Mucosa of stomach (tissue), 1 donor: ENCODE data around the gene RHBDF1.
"Not testable (repeated sequence)": the region's sequence is repeated elsewhere in the genome, so short reads cannot be mapped to it uniquely, and the experiment has no call there.

Experiments
- H3K27me3 ChIP-seq: one replicate; pipeline ENCODE4 v1.7.0; 2013; ENCODE audit warnings: mild to moderate bottlenecking, low read length; ENCODE audit not compliant: control insufficient read depth, insufficient read depth
- H3K36me3 ChIP-seq: one replicate; pipeline ENCODE4 v1.7.0; 2013; ENCODE audit warnings: low read length; ENCODE audit not compliant: control insufficient read depth, insufficient read depth
- H3K4me1 ChIP-seq: one replicate; pipeline ENCODE4 v1.7.0; 2013; ENCODE audit warnings: mild to moderate bottlenecking, low read length; ENCODE audit not compliant: control insufficient read depth, insufficient read depth
- H3K4me3 ChIP-seq: one replicate; pipeline ENCODE4 v1.7.0; 2013; ENCODE audit warnings: low read length
- H3K9ac ChIP-seq: one replicate; pipeline ENCODE4 v1.7.0; 2013; ENCODE audit warnings: mild to moderate bottlenecking, low read length, moderate library complexity
- H3K9me3 ChIP-seq: one replicate; pipeline ENCODE4 v1.7.0; 2013; ENCODE audit warnings: mild to moderate bottlenecking, low read length, moderate library complexity; ENCODE audit not compliant: control insufficient read depth
- donor health status: Pancreatic carcinoma.

The RHBDF1 gene

DNA sequence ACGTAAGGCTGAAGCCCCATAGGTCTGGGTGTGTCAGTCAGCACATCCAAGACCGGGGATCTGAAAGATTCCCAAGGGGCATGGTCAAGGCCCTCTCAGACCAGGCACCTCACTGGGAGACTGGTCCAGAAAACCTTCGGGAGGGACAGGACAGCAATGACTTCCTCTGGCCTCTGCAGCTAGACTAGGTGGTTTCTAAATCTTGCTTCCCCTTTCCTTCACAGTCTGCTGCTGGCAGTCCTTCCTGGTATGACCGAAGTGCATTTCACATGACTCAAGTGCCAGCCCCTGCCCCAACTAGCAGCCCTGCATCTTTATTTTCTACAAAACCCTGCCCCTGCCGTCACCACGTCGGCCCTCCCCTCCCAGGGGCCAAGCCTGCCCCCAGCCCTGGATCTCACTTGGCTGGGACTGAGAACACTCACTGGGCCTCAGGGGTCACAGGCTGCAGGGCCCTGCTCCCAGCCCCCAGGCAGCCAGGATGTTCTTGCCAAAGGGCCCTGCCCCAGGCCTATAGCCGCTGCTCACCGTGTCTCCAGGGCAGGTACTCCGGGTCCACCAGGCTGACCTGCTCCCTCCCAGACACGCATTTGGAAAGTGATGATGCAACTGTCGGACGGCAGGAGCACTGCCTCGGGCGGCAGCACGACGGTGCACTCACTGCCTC lies 37.3 kb downstream of the RHBDF1 start:
- Histone ChIP-seq H3K4me1 (peaks cover 25% of the 10 kb centered on the region), H3K4me3 (no peak overlapping the region), H3K9ac (no peak overlapping the region), H3K9me3 (no peaks in the 10 kb centered on the region), H3K27me3 (no peaks in the 10 kb centered on the region), H3K36me3 (no peaks in the 10 kb centered on the region)

DNA sequence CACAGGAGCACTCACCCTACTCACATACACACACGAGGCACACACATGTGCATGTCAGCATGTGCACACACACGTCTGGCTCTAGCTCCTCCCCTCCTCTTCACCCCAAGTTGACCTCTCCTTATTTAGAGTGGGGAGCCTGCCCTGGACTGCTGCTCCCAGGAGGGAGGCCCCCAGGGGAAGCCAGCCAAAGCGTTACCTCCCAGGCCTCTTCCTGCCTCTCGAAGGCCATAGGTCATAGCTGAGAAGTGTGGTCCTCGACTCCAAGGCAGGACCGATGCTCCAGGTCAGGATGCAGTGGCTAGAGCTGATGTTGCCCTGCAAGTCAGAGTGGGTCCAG lies 37.8 kb downstream of the RHBDF1 start:
- Histone ChIP-seq H3K4me1 (peaks cover 25% of the 10 kb centered on the region), H3K9me3 (no peaks in the 10 kb centered on the region), H3K9ac (no peak overlapping the region), H3K36me3 (no peaks in the 10 kb centered on the region), H3K4me3 (no peak overlapping the region), H3K27me3 (no peaks in the 10 kb centered on the region)

DNA sequence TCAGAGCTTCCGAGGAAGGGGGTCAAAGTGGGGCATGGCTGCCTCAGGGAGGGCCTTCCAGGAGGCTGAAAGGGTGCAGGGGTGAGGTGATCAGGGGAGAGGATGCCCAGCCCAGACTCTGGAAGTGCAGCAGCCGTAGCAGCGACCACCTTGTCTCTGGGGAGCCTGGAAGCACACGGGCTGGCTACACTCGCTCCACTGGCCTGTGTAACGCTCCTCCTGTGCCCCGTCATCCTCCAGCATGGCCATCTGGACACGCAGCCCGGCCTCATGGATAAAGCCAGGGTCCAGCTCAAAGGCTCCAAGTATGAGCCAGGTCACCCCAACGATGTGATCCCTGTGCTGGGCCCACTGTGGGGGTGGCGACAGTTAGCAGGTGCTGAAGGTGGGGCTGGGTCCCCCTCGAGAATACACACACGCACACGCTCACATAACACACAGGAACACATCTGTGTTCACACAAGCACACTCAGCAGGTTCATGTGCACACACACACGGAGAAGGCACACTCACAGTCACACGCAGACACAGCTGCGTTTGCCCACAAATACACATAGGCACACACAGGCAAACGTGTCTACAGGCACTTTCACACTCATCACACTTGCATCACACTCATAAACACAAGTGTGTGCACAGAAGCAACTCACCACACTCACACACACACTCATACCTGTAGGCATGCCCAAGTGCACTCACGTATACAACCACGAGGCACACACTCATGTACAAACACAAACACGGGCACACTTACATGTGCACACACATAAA lies 38.4 kb downstream of the RHBDF1 start:
- no peak overlapping the region for H3K9ac ChIP-seq
- no peak overlapping the region for H3K4me3 ChIP-seq
- H3K4me1 ChIP-seq, result peaks cover 20% of the 10 kb centered on the region
- H3K27me3 ChIP-seq, result no peaks in the 10 kb centered on the region
- H3K9me3 ChIP-seq, result no peaks in the 10 kb centered on the region
- no peaks in the 10 kb centered on the region for H3K36me3 ChIP-seq

DNA sequence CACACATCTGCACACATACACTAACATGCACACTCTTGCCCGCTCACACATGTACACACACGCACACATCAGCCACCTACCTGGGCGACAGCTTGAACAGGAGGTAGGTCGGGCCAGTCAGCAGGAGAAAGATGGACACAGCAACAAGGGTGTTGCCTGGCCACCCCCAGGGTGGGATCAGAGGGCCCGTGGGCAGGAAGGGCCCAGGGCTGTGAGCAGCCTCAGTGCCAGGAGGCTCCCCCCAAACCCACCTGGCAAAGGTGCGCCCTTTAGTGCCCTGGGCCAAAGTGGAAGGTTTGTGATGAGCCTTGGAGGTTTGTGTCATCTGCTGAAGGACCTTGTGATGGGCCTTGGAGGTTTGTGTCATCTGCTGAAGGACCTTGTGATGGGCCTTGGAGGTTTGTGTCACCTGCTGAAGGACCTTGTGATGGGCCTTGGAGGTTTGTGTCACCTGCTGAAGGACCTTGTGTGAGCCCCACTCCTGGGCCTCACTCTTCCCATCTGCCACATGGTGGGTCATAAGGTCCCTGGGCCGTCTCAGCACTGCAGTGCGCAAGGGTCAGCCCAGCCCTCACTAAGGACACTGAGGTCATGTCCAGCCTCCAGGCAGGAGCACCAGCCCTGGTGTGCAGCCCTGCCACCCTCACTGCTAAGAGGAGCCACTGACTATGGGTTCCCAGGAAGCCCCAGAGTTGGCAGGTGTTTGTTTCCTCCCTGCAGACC lies 39.1 kb downstream of the RHBDF1 start:
- H3K27me3 ChIP-seq, H3K9ac ChIP-seq, H3K36me3 ChIP-seq, H3K9me3 ChIP-seq, H3K4me3 ChIP-seq: not testable (repeated sequence)
- H3K4me1 ChIP-seq, result peaks cover 13% of the 10 kb centered on the region

DNA sequence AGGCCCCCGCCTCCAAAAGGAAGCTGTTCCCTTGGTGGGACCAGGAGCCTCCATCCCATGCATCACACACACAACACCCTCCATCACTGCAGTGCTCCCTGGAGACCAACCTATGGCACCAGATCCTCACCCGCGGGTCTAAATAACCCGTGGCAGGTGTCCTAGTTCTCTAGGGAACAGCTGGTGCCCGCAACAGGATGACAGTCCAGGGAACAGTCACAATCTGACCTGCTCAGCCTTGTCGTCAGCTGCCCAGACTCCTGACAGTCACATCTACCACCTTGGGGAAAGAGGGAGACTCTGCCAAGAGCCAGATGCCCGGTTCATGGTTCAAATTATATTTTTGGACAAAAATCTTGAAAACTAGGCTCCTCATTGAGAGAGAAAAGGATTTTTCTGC lies 41.8 kb downstream of the RHBDF1 start:
- not testable (repeated sequence) for H3K27me3 ChIP-seq, H3K36me3 ChIP-seq, H3K9ac ChIP-seq, H3K4me1 ChIP-seq, H3K4me3 ChIP-seq, H3K9me3 ChIP-seq

DNA sequence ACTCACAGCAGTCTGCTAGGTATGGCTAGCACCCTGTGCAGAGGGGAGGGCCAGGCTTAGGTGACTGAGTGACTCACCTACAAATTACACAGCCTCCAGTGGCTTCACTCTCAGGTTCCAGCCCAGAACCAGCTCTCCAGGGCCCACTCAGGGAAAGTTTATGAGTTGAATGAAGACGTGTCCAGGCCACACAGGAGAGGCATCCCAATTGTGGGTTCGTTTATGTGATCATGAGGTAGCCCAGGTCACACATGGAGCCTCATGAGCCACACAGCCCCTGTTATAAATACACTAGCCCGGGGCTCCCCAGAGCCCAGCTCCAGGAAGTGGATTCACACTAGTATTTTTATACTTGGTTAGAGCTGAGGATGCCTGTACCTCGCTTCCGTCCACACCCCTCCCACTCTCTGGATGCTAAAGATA lies 46.5 kb downstream of the RHBDF1 start:
- H3K9me3 ChIP-seq, H3K27me3 ChIP-seq, H3K4me1 ChIP-seq, H3K9ac ChIP-seq, H3K36me3 ChIP-seq, H3K4me3 ChIP-seq: not testable (repeated sequence)

DNA sequence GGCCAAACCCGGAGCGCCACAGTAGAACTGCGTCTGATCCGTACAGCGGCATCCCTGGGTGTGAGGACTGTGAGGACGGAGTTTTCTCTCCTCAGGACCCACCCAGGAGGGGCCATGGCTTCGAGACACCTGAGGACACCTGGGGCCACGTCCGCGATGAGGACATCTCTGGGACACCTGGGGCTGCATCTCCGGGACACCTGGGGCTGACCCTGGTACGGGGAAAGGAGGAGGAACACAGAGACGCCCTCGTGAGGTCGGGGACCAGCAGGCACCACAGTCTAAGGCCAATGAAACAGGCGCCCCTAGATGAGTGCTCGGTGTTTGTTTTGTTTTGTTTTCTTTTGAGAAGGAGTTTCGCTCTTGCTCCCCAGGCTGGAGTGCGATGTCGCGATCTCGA lies 48.3 kb downstream of the RHBDF1 start:
- H3K9ac ChIP-seq, H3K9me3 ChIP-seq, H3K36me3 ChIP-seq, H3K4me3 ChIP-seq, H3K4me1 ChIP-seq, H3K27me3 ChIP-seq: not testable (repeated sequence)

DNA sequence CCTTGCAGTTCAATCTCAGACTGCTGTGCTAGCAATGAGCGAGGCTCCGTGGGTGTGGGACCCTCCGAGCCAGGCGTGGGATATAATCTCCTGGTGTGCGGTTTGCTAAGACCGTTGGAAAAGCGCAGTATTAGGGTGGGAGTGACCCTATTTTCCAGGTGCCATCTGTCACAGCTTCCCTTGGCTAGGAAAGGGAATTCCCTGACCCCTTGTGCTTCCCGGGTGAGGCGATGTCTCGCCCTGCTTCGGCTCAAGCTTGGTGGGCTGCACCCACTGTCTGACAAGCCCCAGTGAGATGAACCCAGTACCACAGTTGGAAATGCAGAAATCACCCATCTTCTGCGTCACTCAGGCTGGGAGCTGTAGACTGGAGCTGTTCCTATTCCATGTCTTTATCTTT lies 51.5 kb downstream of the RHBDF1 start:
- H3K36me3 ChIP-seq, H3K9ac ChIP-seq, H3K4me3 ChIP-seq, H3K4me1 ChIP-seq, H3K9me3 ChIP-seq, H3K27me3 ChIP-seq: not testable (repeated sequence)

DNA sequence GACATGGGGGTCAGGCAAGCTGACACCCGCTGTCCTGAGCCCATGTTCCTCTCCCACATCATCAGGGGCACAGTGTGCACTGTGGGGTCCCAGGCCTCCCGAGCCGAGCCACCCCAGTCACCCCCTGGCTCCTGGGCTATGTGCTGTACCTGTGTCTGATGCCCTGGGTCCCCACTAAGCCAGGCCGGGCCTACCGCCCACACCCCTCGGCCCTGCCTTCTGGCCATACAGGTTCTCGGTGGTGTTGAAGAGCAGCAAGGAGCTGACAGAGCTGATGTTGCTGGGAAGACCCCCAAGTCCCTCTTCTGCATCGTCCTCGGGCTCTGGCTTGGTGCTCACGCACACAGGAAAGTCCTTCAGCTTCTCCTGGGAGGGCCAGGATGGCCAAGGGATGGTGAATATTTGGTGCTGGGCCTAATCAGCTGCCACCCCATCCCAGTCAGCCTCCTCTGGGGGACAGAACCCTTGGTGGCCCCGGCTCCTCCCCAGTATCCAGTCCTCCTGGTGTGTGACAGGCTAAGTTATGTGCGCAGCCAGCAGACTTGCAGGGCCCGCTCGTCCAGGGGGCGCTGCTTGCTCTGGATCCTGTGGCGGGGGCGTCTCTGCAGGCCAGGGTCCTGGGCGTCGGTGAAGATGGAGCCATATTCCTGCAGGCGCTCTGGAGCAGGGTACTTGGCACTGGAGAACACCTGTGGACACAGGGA lies 55.2 kb downstream of the RHBDF1 start:
- not testable (repeated sequence) for H3K9me3 ChIP-seq, H3K4me1 ChIP-seq, H3K27me3 ChIP-seq

DNA sequence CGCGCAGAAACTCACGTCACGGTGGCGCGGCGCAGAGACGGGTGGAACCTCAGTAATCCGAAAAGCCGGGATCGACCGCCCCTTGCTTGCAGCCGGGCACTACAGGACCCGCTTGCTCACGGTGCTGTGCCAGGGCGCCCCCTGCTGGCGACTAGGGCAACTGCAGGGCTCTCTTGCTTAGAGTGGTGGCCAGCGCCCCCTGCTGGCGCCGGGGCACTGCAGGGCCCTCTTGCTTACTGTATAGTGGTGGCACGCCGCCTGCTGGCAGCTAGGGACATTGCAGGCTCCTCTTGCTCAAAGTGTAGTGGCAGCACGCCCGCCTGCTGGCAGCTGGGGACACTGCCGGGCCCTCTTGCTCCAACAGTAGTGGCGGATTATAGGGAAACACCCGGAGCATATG lies 61.7 kb downstream of the RHBDF1 start:
- H3K4me1 ChIP-seq, H3K9me3 ChIP-seq, H3K27me3 ChIP-seq, H3K36me3 ChIP-seq, H3K9ac ChIP-seq, H3K4me3 ChIP-seq: not testable (repeated sequence)

More for the DNA sequence above, 55.2 kb downstream of the RHBDF1 start:
- not testable (repeated sequence) for H3K36me3 ChIP-seq, H3K9ac ChIP-seq, H3K4me3 ChIP-seq

DNA sequence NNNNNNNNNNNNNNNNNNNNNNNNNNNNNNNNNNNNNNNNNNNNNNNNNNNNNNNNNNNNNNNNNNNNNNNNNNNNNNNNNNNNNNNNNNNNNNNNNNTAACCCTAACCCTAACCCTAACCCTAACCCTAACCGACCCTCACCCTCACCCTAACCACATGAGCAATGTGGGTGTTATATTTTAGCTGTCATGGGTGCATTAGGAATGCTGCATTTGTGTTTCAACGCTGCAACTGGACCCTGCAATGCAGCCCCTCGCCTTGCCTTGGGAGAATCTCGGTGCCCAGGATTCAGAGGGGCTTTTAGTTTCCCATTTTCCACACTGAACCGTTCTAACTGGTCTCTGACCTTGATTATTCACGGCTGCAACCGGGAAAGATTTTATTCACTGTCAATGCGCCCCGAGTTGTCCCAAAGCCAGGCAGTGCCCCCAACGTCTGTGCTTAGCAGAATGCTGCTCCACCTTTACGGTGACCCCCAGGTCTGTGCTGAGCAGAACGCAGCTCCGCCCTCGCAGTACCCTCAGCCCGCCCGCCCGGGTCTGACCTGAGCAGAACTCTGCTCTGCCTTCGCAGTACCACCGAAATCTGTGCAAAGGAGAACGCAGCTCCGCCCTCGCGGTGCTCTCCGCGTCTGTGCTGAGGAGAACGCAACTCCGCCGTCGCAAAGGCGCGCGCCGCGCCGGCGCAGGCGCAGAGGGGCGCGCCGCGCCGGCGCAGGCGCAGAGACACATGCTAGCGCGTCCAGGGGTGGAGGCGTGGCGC lies 62.3 kb downstream of the RHBDF1 start:
- H3K4me1 ChIP-seq, result no peaks in the 10 kb centered on the region
- no peaks in the 10 kb centered on the region for H3K27me3 ChIP-seq
- no peaks in the 10 kb centered on the region for H3K36me3 ChIP-seq
- no peaks in the 10 kb centered on the region for H3K9me3 ChIP-seq
- H3K4me3 ChIP-seq, result no peak overlapping the region
- H3K9ac ChIP-seq, result no peak overlapping the region
